DND-41 (cell line): ENCODE results near the gene CERS6.

Experiments used
- ATAC-seq: fragments of 200-7000 bp; cut with Tn5 transposase; 3 replicates; pipeline ENCODE4 v1.9.1; 2021; ENCODE audit warnings: low read depth; ENCODE audit not compliant: insufficient read depth
- DNase-seq: peaks from one replicate; pipeline ENCODE4 v3.0.0-alpha.2; 2020
- H2AFZ ChIP-seq: 2 replicates; pipeline ENCODE4 v1.6.0; 2012; ENCODE audit warnings: low read depth, low read length
- H3K27ac ChIP-seq: 2 replicates; pipeline ENCODE4 v1.5.1; 2012; ENCODE audit warnings: low read length, inconsistent platforms
- H3K27me3 ChIP-seq: fragments of 200-600 bp; sonication (generic); 2 replicates; pipeline ENCODE4 v1.6.0; 2012; ENCODE audit warnings: low read length, mild to moderate bottlenecking, inconsistent platforms; ENCODE audit not compliant: insufficient read depth, poor library complexity
- H3K36me3 ChIP-seq: 2 replicates; pipeline ENCODE4 v1.5.1; 2012; ENCODE audit warnings: low read length, inconsistent platforms; ENCODE audit not compliant: insufficient read depth
- H3K4me1 ChIP-seq: 2 replicates; pipeline ENCODE4 v1.5.1; 2012; ENCODE audit warnings: mild to moderate bottlenecking, low read length; ENCODE audit not compliant: insufficient read depth
- H3K4me2 ChIP-seq: 2 replicates; pipeline ENCODE4 v1.6.0; 2012; ENCODE audit warnings: mild to moderate bottlenecking, moderate library complexity, low read length, inconsistent platforms; ENCODE audit not compliant: insufficient read depth
- H3K4me3 ChIP-seq, 2 experiments: fragments of 200-600 bp in 1 of 2; shearing (Covaris generic) in 1 of 2; 2 replicates each; pipeline ENCODE4 v1.5.1; 2012 to 2016; ENCODE audit warnings: inconsistent platforms in 2 of 2, low read length in 2 of 2, mild to moderate bottlenecking in 2 of 2, low read depth in 1 of 2, moderate library complexity in 1 of 2
- H3K79me2 ChIP-seq: 2 replicates; pipeline ENCODE4 v1.6.0; 2012; ENCODE audit warnings: low read length, inconsistent platforms; ENCODE audit not compliant: insufficient read depth
- H3K9ac ChIP-seq: 2 replicates; pipeline ENCODE4 v1.6.0; 2012; ENCODE audit warnings: low read depth, mild to moderate bottlenecking, inconsistent platforms, low read length, moderate library complexity
- H3K9me3 ChIP-seq: 2 replicates; pipeline ENCODE4 v1.5.1; 2012; ENCODE audit warnings: low read length, moderate library complexity, mild to moderate bottlenecking, inconsistent platforms; ENCODE audit not compliant: insufficient read depth, severe bottlenecking
- H4K20me1 ChIP-seq: 2 replicates; pipeline ENCODE4 v1.6.0; 2012; ENCODE audit warnings: low read length; ENCODE audit not compliant: insufficient read depth
- CTCF ChIP-seq: IDR thresholded peaks from 2 replicates; pipeline ENCODE4 v1.5.1; 2012; ENCODE audit warnings: borderline replicate concordance, low read length, moderate library complexity, mild to moderate bottlenecking; ENCODE audit not compliant: poor library complexity, severe bottlenecking; ENCODE audit errors: extremely low read depth
- EZH2 ChIP-seq: IDR thresholded peaks from 3 replicates; pipeline ENCODE4 v1.6.1; 2012; ENCODE audit warnings: borderline replicate concordance, low read depth, mild to moderate bottlenecking, moderate library complexity, low read length, inconsistent platforms; ENCODE audit not compliant: severe bottlenecking

Gene CERS6

GRCh38 chr2:168608796-168609195 lies 152.7 kb downstream of the CERS6 start:
- Histone ChIP-seq H3K27me3 (no peaks in the 10 kb centered on the region), H3K4me2 (no peak overlapping the region), H3K36me3 (peaks cover 10% of the 10 kb centered on the region; the same call in 1 of the 2 replicates), H4K20me1 (no peaks in the 10 kb centered on the region), H3K79me2 (no peaks in the 10 kb centered on the region), H3K4me3 (no peak overlapping the region), H2AFZ (no peak overlapping the region), H3K27ac (no peak overlapping the region), H3K9me3 (peaks cover 22% of the 10 kb centered on the region), H3K9ac (no peak overlapping the region), H3K4me1 (no peaks in the 10 kb centered on the region)
- ATAC-seq (no peak), DNase-seq (no peak)
- no peak for TF ChIP-seq CTCF
- no peak for TF ChIP-seq EZH2

- ATAC-seq (no peak), DNase-seq (no peak)
- Histone ChIP-seq H2AFZ (no peak overlapping the region), H3K9ac (no peak overlapping the region), H3K4me3 (no peak overlapping the region), H3K79me2 (no peaks in the 10 kb centered on the region), H3K4me2 (no peak overlapping the region), H3K4me1 (no peaks in the 10 kb centered on the region), H3K9me3 (peaks cover 2% of the 10 kb centered on the region), H3K27me3 (no peaks in the 10 kb centered on the region), H3K36me3 (no peaks in the 10 kb centered on the region), H3K27ac (no peak overlapping the region), H4K20me1 (no peaks in the 10 kb centered on the region)
- TF ChIP-seq EZH2, result no peak
- TF ChIP-seq CTCF, result no peak
Observed at GRCh38 chr2:168611091-168611490, 155.0 kb downstream of the CERS6 start.

GRCh38 chr2:168611896-168612650 lies 156.0 kb downstream of the CERS6 start:
- Histone ChIP-seq H3K27me3 (no peaks in the 10 kb centered on the region), H2AFZ (no peak overlapping the region), H3K36me3 (no peaks in the 10 kb centered on the region), H3K4me1 (no peaks in the 10 kb centered on the region), H3K9me3 (no peaks in the 10 kb centered on the region), H3K4me3 (no peak overlapping the region), H3K79me2 (no peaks in the 10 kb centered on the region), H4K20me1 (no peaks in the 10 kb centered on the region), H3K4me2 (no peak overlapping the region), H3K27ac (no peak overlapping the region), H3K9ac (no peak overlapping the region)
- DNase-seq (peak; percentile 10), ATAC-seq (peak; percentile 85)
- TF ChIP-seq CTCF (no peak), EZH2 (no peak)

- ATAC-seq (no peak), DNase-seq (no peak)
- Histone ChIP-seq H3K4me2 (no peak overlapping the region), H3K9me3 (no peaks in the 10 kb centered on the region), H3K4me1 (no peaks in the 10 kb centered on the region), H3K27ac (no peak overlapping the region), H3K9ac (no peak overlapping the region), H4K20me1 (no peaks in the 10 kb centered on the region), H3K79me2 (no peaks in the 10 kb centered on the region), H2AFZ (no peak overlapping the region), H3K27me3 (no peaks in the 10 kb centered on the region), H3K36me3 (no peaks in the 10 kb centered on the region), H3K4me3 (no peak overlapping the region)
- TF ChIP-seq EZH2, result no peak
- TF ChIP-seq CTCF, result no peak
Observed at GRCh38 chr2:168612719-168613118, 156.6 kb downstream of the CERS6 start.
